GM23248 (cell line): ENCODE results near the gene USP32.

Experiments
- EZH2 ChIP-seq: fragments of 200-600 bp; sonication (generic); IDR thresholded peaks from 2 replicates; pipeline ENCODE4 v1.6.1; 2018; ENCODE audit warnings: antibody characterized with exemption, mild to moderate bottlenecking; ENCODE audit not compliant: insufficient read depth, poor library complexity, severe bottlenecking
- EZH2phosphoT487 ChIP-seq: fragments of 200-600 bp; sonication (generic); IDR thresholded peaks from 2 replicates; pipeline ENCODE4 v1.6.1; 2018; ENCODE audit warnings: antibody characterized with exemption, moderate library complexity, mild to moderate bottlenecking, low read depth; ENCODE audit not compliant: insufficient read depth

GRCh38 chr17:60224064-60224463 is 167.9 kb downstream of the USP32 start:
- no peak for TF ChIP-seq EZH2phosphoT487
- no peak for TF ChIP-seq EZH2
